ENCODE measurements around the gene NTRK1. TPM values are rescaled to one million over a fixed set of nuclear protein-coding genes. Genes with fewer than 3 reads are reported as not detected.

The NTRK1 gene
- total RNA-seq, 1 donor from 2014 or later = 1.0 TPM

DNA sequence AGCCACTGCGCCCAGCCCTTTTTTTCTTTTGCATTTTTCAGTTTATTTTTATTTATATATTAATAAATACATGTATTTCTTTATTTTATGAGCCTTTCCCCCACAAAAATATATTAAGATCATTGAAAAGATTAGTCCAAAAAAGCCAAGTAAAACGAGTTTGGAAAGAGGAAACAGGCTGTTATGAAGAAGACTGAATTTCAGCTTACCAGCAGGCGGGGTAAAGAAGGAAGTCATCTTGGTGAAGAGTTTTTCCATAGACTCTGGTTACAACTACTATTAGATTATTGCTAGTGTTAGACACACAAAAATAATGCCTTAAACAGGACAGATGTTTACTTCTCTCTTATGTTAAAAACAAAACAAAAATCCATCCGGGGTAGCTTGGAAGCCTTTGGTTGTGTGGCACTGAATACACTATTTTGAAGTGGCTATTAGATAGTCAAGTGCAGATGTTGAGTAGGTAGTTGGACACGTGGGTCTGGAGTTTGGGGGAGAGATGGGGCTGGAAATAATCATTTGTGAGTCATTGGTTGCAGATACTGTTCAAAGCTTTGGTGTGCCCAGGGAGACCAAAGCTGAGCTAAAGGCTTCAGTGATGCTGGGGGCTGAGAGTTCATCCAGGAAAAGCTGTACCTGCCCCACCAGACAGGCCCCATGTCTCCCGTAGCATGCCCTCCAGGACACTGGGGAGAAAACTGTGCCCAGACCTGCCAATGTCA is 51.1 kb downstream of the NTRK1 start:
- Histone ChIP-seq H3K9me3 (replicated peaks) (no peaks in the 10 kb centered on the region), H3K27ac (replicated peaks) (no peak overlapping the region), H3K4me3 (no peak overlapping the region), H3K4me1 (peaks cover 37% of the 10 kb centered on the region), H3K36me3 (peaks cover 86% of the 10 kb centered on the region), H3K27me3 (ENCODE audit: low read depth) (peaks cover 40% of the 10 kb centered on the region)
- TF ChIP-seq, protein P1, sequence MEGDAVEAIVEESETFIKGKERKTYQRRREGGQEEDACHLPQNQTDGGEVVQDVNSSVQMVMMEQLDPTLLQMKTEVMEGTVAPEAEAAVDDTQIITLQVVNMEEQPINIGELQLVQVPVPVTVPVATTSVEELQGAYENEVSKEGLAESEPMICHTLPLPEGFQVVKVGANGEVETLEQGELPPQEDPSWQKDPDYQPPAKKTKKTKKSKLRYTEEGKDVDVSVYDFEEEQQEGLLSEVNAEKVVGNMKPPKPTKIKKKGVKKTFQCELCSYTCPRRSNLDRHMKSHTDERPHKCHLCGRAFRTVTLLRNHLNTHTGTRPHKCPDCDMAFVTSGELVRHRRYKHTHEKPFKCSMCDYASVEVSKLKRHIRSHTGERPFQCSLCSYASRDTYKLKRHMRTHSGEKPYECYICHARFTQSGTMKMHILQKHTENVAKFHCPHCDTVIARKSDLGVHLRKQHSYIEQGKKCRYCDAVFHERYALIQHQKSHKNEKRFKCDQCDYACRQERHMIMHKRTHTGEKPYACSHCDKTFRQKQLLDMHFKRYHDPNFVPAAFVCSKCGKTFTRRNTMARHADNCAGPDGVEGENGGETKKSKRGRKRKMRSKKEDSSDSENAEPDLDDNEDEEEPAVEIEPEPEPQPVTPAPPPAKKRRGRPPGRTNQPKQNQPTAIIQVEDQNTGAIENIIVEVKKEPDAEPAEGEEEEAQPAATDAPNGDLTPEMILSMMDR (IDR thresholded peaks at IDR 0.05; ENCODE audit: borderline replicate concordance) = no peak
- intact Hi-C loops (cut with micrococcal nuclease) = no loop called here
- DNase-seq = no peak

DNA sequence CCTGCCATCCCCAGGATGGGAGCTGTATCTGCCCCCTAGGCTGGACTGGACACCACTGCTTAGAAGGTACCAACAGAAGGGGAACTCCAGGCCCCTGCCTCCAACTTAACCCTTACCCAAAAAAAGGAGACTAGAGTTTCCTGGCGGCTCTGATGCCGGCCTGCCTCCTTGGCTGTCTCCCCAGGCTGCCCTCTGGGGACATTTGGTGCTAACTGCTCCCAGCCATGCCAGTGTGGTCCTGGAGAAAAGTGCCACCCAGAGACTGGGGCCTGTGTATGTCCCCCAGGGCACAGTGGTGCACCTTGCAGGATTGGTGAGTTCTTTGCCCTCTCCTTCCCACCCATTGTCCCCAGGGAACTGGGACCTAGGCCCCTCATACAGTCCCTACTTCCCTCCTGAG is 51.6 kb downstream of the NTRK1 start:
- peaks cover 37% of the 10 kb centered on the region for H3K27me3 ChIP-seq (ENCODE audit: low read depth)
- no peaks in the 10 kb centered on the region for H3K9me3 ChIP-seq (replicated peaks)
- intact Hi-C loops (cut with micrococcal nuclease) = no loop called here
- no peak overlapping the region for H3K4me3 ChIP-seq
- peaks cover 31% of the 10 kb centered on the region for H3K4me1 ChIP-seq
- TF ChIP-seq, protein P1 (IDR thresholded peaks at IDR 0.05; ENCODE audit: borderline replicate concordance) = no peak
- H3K27ac ChIP-seq (replicated peaks) = no peak overlapping the region
- DNase-seq = no peak
- H3K36me3 ChIP-seq = peaks cover 86% of the 10 kb centered on the region

DNA sequence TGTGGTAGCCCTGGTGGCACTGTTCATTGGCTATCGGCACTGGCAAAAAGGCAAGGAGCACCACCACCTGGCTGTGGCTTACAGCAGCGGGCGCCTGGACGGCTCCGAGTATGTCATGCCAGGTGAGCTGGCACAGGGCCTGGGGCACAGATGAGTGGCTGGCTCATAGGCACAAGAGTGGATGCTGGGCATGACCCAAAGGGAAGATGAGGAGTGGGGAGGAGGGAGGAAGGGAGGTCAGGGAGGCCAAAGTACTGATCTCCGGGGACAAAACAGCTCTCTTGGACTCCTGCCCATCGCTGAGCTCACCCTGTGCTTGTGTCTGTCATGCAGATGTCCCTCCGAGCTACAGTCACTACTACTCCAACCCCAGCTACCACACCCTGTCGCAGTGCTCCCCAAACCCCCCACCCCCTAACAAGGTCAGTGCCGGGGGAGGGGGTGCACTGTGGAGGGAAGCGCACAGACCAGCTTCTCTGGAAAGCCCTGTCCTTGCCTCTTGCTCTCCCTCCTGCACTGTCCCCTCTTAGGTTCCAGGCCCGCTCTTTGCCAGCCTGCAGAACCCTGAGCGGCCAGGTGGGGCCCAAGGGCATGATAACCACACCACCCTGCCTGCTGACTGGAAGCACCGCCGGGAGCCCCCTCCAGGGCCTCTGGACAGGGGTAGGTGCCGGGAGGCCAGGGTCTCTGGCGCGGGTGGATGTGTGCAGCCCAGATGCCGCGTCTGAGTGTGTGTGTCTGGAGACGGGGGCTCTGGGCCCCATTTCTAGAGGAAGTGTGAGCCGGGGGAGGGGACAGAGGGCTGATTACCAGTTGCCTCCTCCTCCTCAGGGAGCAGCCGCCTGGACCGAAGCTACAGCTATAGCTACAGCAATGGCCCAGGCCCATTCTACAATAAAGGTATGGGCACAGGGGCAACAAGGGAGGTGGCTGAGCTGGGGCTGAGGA is 52.5 kb downstream of the NTRK1 start:
- H3K27ac ChIP-seq (replicated peaks) = no peak overlapping the region
- peaks cover 86% of the 10 kb centered on the region for H3K36me3 ChIP-seq
- intact Hi-C loops (cut with micrococcal nuclease) = no loop called here
- H3K27me3 ChIP-seq (ENCODE audit: low read depth) = peaks cover 37% of the 10 kb centered on the region
- no peak for DNase-seq
- H3K4me1 ChIP-seq = peaks cover 23% of the 10 kb centered on the region
- peaks cover 7% of the 10 kb centered on the region for H3K9me3 ChIP-seq (replicated peaks)
- H3K4me3 ChIP-seq = no peak overlapping the region
- TF ChIP-seq, protein P1 (IDR thresholded peaks at IDR 0.05; ENCODE audit: borderline replicate concordance) = no peak

DNA sequence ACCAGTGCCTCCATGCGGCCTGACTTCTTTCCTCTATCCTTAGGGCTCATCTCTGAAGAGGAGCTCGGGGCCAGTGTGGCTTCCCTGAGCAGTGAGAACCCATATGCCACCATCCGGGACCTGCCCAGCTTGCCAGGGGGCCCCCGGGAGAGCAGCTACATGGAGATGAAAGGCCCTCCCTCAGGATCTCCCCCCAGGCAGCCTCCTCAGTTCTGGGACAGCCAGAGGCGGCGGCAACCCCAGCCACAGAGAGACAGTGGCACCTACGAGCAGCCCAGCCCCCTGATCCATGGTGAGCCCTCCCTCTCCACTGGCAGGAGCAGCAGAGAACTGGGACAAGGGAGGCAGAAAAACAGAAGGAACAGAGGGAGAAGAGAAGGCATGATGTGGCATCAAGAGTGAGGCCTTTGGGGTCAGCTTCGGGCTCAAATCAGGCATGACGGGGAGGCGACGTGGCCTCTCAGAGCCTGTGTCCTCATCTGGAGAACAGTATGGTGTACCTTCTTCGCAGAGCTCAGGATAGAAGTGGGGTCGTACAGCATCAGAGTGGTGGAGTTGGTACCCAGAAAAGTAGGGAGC is 53.2 kb downstream of the NTRK1 start:
- peaks cover 10% of the 10 kb centered on the region for H3K9me3 ChIP-seq (replicated peaks)
- intact Hi-C loops (cut with micrococcal nuclease) = no loop called here
- peaks cover 81% of the 10 kb centered on the region for H3K36me3 ChIP-seq
- peaks cover 30% of the 10 kb centered on the region for H3K27me3 ChIP-seq (ENCODE audit: low read depth)
- H3K4me1 ChIP-seq = peaks cover 15% of the 10 kb centered on the region
- no peak for DNase-seq
- no peak overlapping the region for H3K4me3 ChIP-seq
- no peak overlapping the region for H3K27ac ChIP-seq (replicated peaks)
- TF ChIP-seq, protein P1 (IDR thresholded peaks at IDR 0.05; ENCODE audit: borderline replicate concordance) = no peak

DNA sequence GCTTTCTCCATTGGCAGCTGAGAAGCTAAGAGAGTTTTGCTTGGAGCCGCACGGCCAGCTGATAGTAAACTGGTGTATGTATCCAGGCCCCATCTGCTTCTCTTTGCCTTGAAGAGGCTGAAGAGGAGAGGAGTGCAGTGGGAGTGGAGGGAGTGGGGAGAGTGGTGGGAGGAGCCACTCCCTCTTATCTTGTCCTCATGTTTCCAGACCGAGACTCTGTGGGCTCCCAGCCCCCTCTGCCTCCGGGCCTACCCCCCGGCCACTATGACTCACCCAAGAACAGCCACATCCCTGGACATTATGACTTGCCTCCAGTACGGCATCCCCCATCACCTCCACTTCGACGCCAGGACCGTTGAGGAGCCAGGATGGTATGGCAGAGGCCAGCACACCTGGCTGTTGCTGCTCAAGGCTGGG is 53.8 kb downstream of the NTRK1 start:
- Histone ChIP-seq H3K27me3 (ENCODE audit: low read depth) (peaks cover 25% of the 10 kb centered on the region), H3K36me3 (peaks cover 79% of the 10 kb centered on the region), H3K9me3 (replicated peaks) (peaks cover 10% of the 10 kb centered on the region), H3K4me1 (peaks cover 14% of the 10 kb centered on the region), H3K4me3 (no peak overlapping the region), H3K27ac (replicated peaks) (no peak overlapping the region)
- TF ChIP-seq, protein P1 (IDR thresholded peaks at IDR 0.05; ENCODE audit: borderline replicate concordance) = no peak
- no peak for DNase-seq
- intact Hi-C loops (cut with micrococcal nuclease) = no loop called here

Data from left ventricle myocardium inferior (tissue), 1 donor.